Loucy (cell line): ENCODE results near the gene GEMIN7.

ENCODE experiments used
- H2AFZ ChIP-seq: fragments of 200-600 bp; sonication (generic); 2 replicates; pipeline ENCODE4 v1.6.0; 2016; ENCODE audit warnings: antibody characterized with exemption, mild to moderate bottlenecking, low read length, moderate library complexity
- H3F3A ChIP-seq: fragments of 200-600 bp; 2 replicates; pipeline ENCODE4 v1.6.0; 2016; ENCODE audit warnings: antibody characterized with exemption, low read depth, mild to moderate bottlenecking
- H3K27me3 ChIP-seq: fragments of 200-600 bp; sonication (generic); 2 replicates; pipeline ENCODE4 v1.6.1; 2014; ENCODE audit warnings: low read length, mild to moderate bottlenecking; ENCODE audit not compliant: insufficient read depth, poor library complexity, severe bottlenecking
- H3K36me3 ChIP-seq: fragments of 200-600 bp; sonication (generic); 2 replicates; pipeline ENCODE4 v1.6.1; 2016; ENCODE audit warnings: low read length; ENCODE audit not compliant: insufficient read depth
- H3K4me1 ChIP-seq: fragments of 200-600 bp; sonication (generic); 2 replicates; pipeline ENCODE4 v1.5.1; 2014; ENCODE audit warnings: low read length, mild to moderate bottlenecking; ENCODE audit not compliant: insufficient read depth, poor library complexity, severe bottlenecking
- H3K4me2 ChIP-seq: fragments of 200-600 bp; sonication (generic); 2 replicates; pipeline ENCODE4 v1.6.0; 2014; ENCODE audit warnings: antibody characterized with exemption, low read length, low read depth, mild to moderate bottlenecking; ENCODE audit not compliant: poor library complexity, severe bottlenecking
- H3K4me3 ChIP-seq: fragments of 200-600 bp; sonication (generic); 2 replicates; pipeline ENCODE4 v1.5.1; 2014; ENCODE audit warnings: low read length, mild to moderate bottlenecking, mixed read lengths; ENCODE audit not compliant: poor library complexity, severe bottlenecking
- H3K79me2 ChIP-seq: fragments of 200-600 bp; sonication (generic); 2 replicates; pipeline ENCODE4 v1.6.1; 2014; ENCODE audit warnings: low read length; ENCODE audit not compliant: insufficient read depth
- H3K9ac ChIP-seq: fragments of 200-600 bp; sonication (generic); 2 replicates; pipeline ENCODE4 v1.6.0; 2014; ENCODE audit warnings: mild to moderate bottlenecking, low read depth, low read length, moderate library complexity; ENCODE audit not compliant: poor library complexity, severe bottlenecking
- H3K9me2 ChIP-seq: fragments of 200-600 bp; sonication (generic); replicated peaks from 2 replicates; pipeline ENCODE4 v1.6.1; 2016; ENCODE audit warnings: low read depth, low read length, mixed read lengths
- H3K9me3 ChIP-seq: fragments of 200-600 bp; sonication (generic); 2 replicates; pipeline ENCODE4 v1.6.1; 2014; ENCODE audit warnings: mild to moderate bottlenecking, antibody characterized with exemption, low read length, low read depth; ENCODE audit not compliant: insufficient read depth
- H4K20me1 ChIP-seq: fragments of 200-600 bp; sonication (generic); 2 replicates; pipeline ENCODE4 v1.6.0; 2014; ENCODE audit warnings: antibody characterized with exemption, low read length, mild to moderate bottlenecking; ENCODE audit not compliant: insufficient read depth, poor library complexity, severe bottlenecking
- EZH2phosphoT487 ChIP-seq: fragments of 200-600 bp; IDR thresholded peaks from 2 replicates; pipeline ENCODE4 v1.6.1; 2018; ENCODE audit warnings: antibody characterized with exemption, mild to moderate bottlenecking, moderate library complexity, borderline replicate concordance
- TF ChIP-seq, protein P1 (sequence below): fragments of 200-600 bp; sonication (generic); conservative IDR thresholded peaks from 2 replicates; pipeline ENCODE4 v1.5.1; 2014; ENCODE audit warnings: mild to moderate bottlenecking, antibody characterized with exemption, low read length

Gene GEMIN7

DNA sequence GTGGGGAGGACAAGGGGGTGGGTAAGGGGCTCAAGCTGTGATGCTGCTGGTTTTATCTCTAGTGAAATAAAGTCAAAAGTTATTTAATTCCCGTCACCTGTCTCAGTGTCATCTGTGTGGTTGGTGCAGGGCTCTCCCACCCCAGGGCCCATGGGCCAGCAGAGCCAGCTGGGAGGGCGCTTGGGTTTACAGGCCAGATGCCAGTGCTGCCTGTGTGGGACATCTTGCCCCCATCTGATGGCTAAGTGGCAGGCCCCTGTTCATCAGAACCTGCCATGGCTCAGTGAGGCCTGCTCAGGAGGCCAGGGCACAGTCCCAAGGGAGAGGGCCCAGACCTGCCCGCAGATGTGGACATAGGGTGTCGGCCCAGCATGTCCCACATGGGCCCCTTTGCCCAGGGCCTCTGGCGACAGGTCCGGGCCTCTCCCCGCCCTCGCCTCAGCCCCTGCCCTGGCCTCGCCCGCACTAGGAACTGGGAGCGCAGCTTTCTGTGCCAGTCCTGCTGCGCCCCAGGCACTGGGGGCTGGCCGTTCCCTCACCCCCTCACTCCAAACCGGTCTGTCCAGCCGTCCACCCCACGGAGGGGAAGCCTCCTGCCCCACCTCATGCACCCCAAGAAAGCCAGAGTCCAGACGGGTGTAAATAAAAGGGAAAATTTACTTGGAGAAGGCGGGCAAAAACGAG lies 8.1 kb upstream of the GEMIN7 start:
- H3K79me2 ChIP-seq, result no peaks in the 10 kb centered on the region
- H3K36me3 ChIP-seq, result peaks cover 33% of the 10 kb centered on the region; the same call in 1 of the 2 replicates

DNA sequence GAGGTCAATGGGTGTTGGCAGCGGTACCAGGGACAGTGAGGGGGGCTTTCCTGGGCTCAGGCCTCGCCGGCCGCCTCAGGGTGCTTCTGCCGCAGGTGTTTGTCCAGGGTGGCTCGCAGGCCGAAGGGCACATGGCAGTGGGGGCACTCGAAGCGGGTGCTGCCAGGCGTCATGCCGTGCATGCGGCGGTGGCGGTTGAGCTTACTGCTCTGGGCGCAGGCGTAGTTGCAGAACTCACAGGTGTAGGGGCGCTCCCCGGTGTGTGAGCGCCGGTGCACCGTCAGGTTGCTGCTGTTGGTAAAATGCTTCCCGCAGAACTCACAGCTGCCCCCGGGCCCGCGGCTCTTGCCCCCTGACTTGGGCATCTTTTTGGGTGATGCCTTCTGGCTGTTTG lies 7.5 kb upstream of the GEMIN7 start:
- Histone ChIP-seq H3K4me3 (no peak overlapping the region), H3K9me2 (no peaks in the 10 kb centered on the region), H3K4me2 (no peak overlapping the region), H3K27me3 (no peaks in the 10 kb centered on the region), H3F3A (no peaks in the 10 kb centered on the region), H2AFZ (no peak overlapping the region), H4K20me1 (no peaks in the 10 kb centered on the region), H3K36me3 (peaks cover 33% of the 10 kb centered on the region; the same call in 1 of the 2 replicates), H3K9ac (no peak overlapping the region), H3K79me2 (no peaks in the 10 kb centered on the region), H3K9me3 (no peaks in the 10 kb centered on the region), H3K4me1 (no peaks in the 10 kb centered on the region)
- no peak for TF ChIP-seq EZH2phosphoT487
- TF ChIP-seq, protein P1, sequence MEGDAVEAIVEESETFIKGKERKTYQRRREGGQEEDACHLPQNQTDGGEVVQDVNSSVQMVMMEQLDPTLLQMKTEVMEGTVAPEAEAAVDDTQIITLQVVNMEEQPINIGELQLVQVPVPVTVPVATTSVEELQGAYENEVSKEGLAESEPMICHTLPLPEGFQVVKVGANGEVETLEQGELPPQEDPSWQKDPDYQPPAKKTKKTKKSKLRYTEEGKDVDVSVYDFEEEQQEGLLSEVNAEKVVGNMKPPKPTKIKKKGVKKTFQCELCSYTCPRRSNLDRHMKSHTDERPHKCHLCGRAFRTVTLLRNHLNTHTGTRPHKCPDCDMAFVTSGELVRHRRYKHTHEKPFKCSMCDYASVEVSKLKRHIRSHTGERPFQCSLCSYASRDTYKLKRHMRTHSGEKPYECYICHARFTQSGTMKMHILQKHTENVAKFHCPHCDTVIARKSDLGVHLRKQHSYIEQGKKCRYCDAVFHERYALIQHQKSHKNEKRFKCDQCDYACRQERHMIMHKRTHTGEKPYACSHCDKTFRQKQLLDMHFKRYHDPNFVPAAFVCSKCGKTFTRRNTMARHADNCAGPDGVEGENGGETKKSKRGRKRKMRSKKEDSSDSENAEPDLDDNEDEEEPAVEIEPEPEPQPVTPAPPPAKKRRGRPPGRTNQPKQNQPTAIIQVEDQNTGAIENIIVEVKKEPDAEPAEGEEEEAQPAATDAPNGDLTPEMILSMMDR, result no peak

More for the DNA sequence above, 8.1 kb upstream of the GEMIN7 start:
- Histone ChIP-seq H3K9me3 (no peaks in the 10 kb centered on the region), H3K9ac (no peak overlapping the region), H3F3A (no peaks in the 10 kb centered on the region), H3K4me2 (no peak overlapping the region), H4K20me1 (no peaks in the 10 kb centered on the region), H3K4me3 (no peak overlapping the region), H3K9me2 (no peaks in the 10 kb centered on the region), H3K4me1 (no peaks in the 10 kb centered on the region), H2AFZ (no peak overlapping the region), H3K27me3 (no peaks in the 10 kb centered on the region)
- TF ChIP-seq EZH2phosphoT487, result no peak
- TF ChIP-seq, protein P1, result no peak

DNA sequence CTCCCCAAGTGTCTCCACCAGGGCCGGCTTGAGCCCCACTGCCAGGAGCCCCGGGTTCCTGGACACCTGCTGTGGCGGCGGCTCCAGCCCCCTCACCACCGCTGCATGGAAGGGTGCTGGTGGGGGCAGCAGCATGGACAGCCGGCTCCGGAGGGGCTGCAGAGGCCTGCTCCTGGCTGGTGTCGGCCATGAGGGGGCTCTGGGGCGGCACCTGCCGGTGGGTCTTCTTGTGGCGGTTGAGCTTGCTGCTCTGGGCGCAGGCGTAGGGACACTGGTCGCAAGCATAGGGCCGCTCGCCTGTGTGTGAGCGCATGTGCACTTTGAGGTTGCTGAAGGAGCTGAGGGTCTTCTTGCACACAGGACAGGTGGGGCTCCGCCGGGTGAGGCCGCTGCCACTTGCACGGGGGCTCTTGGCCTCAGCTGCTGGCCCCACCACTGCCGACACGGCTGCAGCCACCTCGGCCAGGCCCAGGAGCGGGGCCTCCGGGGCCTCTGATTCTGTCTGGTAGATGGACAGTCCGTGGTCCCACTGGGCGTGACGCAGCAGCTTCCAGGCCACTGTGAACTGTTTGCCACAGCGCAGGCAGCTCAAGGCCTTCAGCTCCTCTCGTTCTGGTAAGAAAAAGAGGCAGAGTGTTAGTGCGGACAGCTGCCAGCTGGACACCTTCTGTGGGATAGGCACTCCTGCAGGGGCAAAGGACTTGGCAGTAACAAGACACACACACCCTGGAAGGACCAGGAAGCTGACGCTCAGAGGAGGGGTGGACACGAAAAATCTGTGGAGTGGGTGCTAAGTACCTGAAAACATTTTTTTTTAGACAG lies 6.9 kb upstream of the GEMIN7 start:
- Histone ChIP-seq H3K9me3 (no peaks in the 10 kb centered on the region), H3K4me3 (no peak overlapping the region), H3K36me3 (peaks cover 29% of the 10 kb centered on the region; the same call in 1 of the 2 replicates), H3F3A (no peaks in the 10 kb centered on the region), H3K9me2 (no peaks in the 10 kb centered on the region), H2AFZ (no peak overlapping the region), H3K4me1 (no peaks in the 10 kb centered on the region), H3K9ac (no peak overlapping the region), H3K4me2 (no peak overlapping the region), H4K20me1 (no peaks in the 10 kb centered on the region), H3K27me3 (no peaks in the 10 kb centered on the region), H3K79me2 (no peaks in the 10 kb centered on the region)
- TF ChIP-seq, protein P1, result no peak
- no peak for TF ChIP-seq EZH2phosphoT487
